Right renal cortex interstitium (tissue), 3 donors: ENCODE results near the gene OTUD5. TPM values are rescaled to one million over a fixed set of nuclear protein-coding genes. Genes with fewer than 3 reads are reported as not detected.
"Not testable (repeated sequence)": the region's sequence is repeated elsewhere in the genome, so short reads cannot be mapped to it uniquely, and the experiment has no call there.

ENCODE experiments used
- DNase-seq, 3 donors: peaks; one replicate each; pipeline ENCODE4 v3.0.0-alpha.2; 2013; ENCODE audit warnings: low read depth in 3 of 3, low spot score in 2 of 3
- polyA plus RNA-seq, 3 donors: library from polyadenylated mRNA; unstranded; fragments of 120-200 nt; gene quantifications; one replicate each; pipeline ENCODE4 v1.2.1, GENCODE V29; 2013; ENCODE audit not compliant: insufficient read length in 3 of 3

Gene OTUD5
- polyA plus RNA-seq = 10 to 100 TPM; 64.4 to 66.9 (median 65.9) TPM

GRCh38 chrX:48957477-48957826 lies at the start of gene OTUD5:
Gene OTUD5 (minus strand): TSS chrX:48957607. CDS start chrX:48957570, 37 bp downstream.
- DNase-seq = no peak

- no peak for DNase-seq
Observed at GRCh38 chrX:49003696-49004095, 46.3 kb upstream of the OTUD5 start.

- peak; percentile 71 to 84 (median 76) for DNase-seq
Observed at GRCh38 chrX:49002091-49002935, 44.9 kb upstream of the OTUD5 start, which contains the start of gene GRIPAP1. Gene GRIPAP1 (minus strand): TSS chrX:49002264. CDS start chrX:49002229, 35 bp downstream.

- DNase-seq = peak in 2 of 3 donors; percentile 1 to 8
Observed at GRCh38 chrX:49001521-49002090, 44.2 kb upstream of the OTUD5 start.

DNA sequence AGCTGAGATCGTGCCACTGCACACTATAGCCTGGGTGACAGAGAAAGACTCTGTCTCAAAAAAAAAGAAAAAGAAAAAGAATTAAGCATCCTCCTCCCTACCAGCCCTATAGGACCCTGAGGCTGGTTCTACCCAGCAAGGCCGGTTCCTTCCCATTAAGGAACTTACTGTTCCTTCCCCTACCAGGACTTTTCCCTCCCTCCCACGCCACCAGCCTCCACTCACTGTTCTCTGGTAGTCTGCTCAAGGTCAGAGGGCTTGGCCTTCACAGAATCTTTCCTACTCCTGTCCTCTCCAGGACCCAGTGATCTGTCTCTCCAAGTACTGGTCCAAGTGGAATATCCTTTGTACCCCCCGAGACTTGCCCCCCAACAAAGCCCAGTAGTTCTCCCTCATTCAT lies 43.2 kb upstream of the OTUD5 start:
- DNase-seq = no peak

DNA sequence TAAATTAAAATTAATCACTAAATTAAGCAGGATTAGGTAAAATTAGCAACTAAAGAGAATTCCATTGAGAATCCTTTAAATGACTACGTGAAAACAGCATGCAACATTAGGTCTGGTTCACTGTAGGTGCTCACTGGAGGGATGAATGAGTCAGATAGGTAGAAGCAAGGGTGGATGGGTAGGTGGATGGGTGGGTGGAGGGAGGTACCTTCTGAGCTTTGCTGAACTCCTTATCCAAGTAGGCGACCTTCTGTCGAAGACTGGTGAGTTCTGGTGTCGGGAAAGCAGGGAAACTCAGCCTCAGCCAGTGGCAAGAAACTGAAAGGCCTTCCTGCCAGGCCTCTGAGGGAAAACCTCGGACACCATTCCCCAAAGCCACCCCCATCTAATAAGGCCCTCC lies 41.6 kb upstream of the OTUD5 start:
- DNase-seq = no peak

- no peak for DNase-seq
Observed at GRCh38 chrX:48998391-48998790, 41.0 kb upstream of the OTUD5 start.

DNA sequence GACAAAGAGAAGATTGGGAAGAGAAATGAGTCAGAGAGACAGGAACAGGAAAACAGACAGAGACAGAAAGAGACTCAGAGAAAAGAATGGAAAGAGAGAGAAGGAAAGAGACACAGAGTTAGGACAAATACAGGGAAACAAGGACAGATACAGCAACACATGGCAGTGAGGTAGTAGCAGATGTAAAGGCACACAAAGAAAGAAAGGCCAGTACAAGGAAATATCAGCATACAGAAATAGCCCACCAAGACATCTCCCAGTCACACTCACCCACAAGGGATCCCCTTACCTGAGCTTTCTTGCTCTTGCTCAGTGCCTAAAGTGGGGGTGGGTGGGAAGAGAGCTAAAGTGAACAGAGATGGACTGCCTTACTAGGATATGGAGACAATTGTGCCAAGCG lies 40.5 kb upstream of the OTUD5 start:
- no peak for DNase-seq

DNA sequence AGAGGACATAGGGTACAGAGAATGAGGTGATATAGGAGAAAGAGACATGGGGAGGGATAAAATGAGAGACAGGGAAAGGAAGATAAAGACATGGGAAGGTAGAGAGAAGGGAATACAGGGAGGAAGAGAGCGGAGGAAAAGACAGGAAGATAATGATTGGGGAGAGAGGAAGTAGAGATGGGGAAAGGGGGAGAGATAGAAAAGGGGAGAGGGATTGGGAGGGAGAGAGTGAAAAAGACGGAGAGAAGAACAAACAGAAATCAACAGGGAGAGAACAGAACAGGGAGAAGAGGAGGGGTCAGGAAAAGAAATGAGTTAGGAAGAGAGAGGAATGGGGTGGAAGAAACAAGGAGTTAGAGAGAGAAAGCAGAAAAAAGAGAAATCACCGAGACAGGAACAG lies 40.0 kb upstream of the OTUD5 start:
- DNase-seq = no peak

GRCh38 chrX:48996969-48997368 lies 39.6 kb upstream of the OTUD5 start:
- DNase-seq = no peak

DNA sequence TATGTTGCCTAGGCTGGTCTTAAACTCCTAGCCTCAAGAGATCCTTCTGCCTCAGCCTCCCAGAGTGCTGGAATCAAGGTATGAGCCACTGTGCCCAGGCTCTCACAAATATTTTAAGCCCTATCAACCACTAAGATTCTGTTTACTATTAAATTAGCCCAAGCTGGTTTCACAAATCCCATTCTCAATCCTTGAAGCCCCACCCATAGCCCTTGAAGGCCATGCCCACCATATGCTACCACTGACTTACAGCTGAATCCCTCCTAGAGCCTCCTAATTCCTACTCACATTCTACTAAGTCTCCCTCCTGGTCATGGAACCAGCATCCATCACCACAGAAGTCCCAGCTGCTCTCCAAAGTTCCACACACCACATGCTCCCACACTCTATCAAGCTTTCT lies 34.9 kb upstream of the OTUD5 start:
- no peak for DNase-seq

- DNase-seq = no peak
Observed at GRCh38 chrX:48989483-48989882, 32.1 kb upstream of the OTUD5 start.

DNA sequence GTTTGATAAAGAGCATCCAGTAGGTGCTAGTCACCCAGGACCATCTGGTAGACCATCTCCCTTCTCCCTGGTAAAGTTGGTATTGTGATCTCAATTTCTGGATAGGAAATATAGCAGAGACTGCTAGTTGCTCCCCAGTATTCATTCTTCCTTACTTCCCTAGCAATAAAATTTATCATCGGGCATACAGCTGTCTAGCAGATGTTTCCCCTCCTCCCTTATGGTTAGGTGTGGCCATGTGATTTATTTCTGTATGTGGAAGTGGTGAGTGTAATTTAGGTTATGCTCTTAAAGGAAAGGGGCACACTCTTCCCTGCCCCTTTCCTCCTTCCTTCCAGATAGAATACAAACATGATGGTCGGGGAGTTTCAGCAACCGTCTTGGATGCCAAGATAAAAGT lies 26.5 kb upstream of the OTUD5 start:
- no peak for DNase-seq

DNA sequence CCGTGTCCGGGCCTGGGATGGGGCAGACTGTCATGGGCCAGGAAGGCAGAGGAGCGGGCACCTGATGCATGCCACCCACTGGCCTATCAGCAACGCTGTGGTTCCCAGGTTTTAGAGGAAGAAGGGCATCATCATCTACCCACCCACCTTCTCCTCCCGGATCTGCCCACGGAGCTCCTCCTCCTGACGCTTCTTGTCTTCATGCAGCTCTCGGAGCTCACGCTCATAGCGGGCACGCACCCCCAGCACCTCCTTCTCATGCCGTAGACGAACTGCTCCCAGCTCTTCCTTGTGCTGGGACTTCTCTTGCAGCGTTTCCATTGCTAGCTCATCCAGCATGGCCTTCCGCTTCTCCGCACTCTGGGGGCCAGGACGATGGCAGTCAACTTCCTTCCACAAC lies 25.7 kb upstream of the OTUD5 start:
- no peak for DNase-seq

DNA sequence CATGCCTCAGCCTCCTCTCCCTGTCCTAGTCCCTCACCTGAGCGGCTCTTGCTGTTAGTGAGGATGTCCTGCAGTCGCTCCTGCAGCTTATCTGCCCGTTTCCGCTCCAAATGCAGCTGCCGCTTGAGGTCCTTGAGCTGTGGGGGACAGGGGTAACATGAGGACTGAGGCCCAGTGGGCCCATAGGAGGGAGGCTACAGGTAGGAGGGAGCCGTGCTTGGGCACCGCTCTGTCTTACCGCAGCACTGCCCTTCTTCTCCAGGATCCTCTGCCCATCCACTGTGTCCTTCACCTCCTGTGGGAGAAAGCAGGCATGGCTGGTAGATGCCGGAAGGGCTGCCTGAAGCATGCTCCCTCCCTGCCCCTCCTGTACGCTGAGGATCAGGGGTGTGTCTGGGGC lies 23.8 kb upstream of the OTUD5 start:
- no peak for DNase-seq

GRCh38 chrX:48980341-48980740 lies 22.9 kb upstream of the OTUD5 start:
- DNase-seq = not testable (repeated sequence)

GRCh38 chrX:48978226-48978625 lies 20.8 kb upstream of the OTUD5 start:
- no peak for DNase-seq

- no peak for DNase-seq
Observed at GRCh38 chrX:48976086-48976485, 18.7 kb upstream of the OTUD5 start.

DNA sequence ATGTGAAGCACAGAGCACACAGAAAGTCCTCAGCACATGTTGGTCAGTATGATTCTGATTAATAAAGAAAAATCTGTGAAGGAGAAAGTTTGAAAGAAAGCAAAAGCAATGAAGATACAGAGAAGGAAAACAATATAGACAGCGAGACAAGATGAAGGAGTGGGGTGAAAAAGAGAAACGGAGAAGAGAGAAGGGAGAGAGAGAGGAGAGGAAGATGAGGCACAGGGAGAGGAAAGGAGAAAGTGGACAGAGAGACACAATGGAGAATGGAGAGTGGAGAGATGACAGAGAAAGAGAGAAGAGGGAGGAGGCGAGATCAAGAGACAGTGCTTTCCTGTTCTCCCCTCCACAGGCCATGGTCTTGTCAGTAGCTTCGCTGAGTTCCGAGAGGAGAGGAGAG lies 18.1 kb upstream of the OTUD5 start:
- DNase-seq = no peak

DNA sequence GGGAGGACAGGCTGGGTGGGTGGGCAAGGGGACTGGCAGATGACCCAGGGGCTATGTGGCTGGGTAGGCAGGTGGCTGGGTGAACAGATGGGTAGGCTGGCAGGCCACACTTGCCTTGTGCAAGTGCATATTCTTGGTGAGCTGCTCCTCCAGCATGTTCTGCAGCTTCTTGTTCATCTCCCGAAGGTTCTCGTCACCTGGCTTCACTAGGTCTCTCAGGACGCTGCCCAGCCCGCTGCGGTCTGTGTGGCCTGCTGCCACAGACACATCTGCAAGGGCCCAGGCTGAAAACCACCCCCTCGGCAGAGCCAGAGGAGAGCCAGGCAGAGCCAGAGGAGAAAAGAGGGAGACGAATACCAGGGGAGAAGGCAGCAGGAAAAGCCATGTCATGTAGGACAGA lies 17.6 kb upstream of the OTUD5 start:
- no peak for DNase-seq

DNA sequence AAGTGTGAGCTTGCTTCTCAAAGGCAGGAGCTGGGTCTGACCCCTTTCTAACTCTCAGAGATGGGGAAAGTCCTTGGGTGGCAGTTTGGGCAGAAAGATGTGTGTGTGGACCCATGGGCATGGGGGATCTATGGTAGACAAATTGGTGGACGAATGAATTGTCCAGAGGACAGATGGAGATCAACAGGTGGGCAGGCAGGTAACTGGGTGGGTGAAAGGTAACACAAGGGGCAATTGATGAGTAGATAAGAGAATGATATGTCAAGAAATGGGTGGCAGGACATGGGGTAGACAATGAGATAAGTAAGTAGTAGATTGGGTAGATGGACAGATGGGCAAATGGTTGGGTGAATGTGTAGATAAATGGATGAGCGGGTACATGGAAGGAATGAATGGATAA lies 17.2 kb upstream of the OTUD5 start:
- no peak for DNase-seq

- DNase-seq = no peak
Observed at GRCh38 chrX:48974033-48974432, 16.6 kb upstream of the OTUD5 start.
